Suprapubic skin (tissue), 4 donors: ENCODE measurements around the gene TCF12. TPM values are rescaled to one million over a fixed set of nuclear protein-coding genes. Genes with fewer than 3 reads are reported as not detected.

Source experiments
- DNase-seq, 2 donors: peaks; one replicate each; pipeline ENCODE4 v3.0.0-alpha.2; 2019; ENCODE audit warnings: low spot score in 2 of 2
- H3K27ac ChIP-seq: fragments of 200-600 bp; sonication (generic); one replicate; pipeline ENCODE4 v1.5.1; 2019
- H3K27me3 ChIP-seq: fragments of 200-600 bp; sonication (generic); one replicate; pipeline ENCODE4 v1.5.1; 2019
- H3K36me3 ChIP-seq: fragments of 200-600 bp; sonication (generic); one replicate; pipeline ENCODE4 v1.5.1; 2019
- H3K4me1 ChIP-seq: fragments of 200-600 bp; sonication (generic); one replicate; pipeline ENCODE4 v1.5.1; 2019
- H3K4me3 ChIP-seq: fragments of 200-600 bp; sonication (generic); one replicate; pipeline ENCODE4 v1.5.1; 2019; ENCODE audit warnings: mild to moderate bottlenecking
- H3K9me3 ChIP-seq: fragments of 200-600 bp; sonication (generic); one replicate; pipeline ENCODE4 v1.5.1; 2019
- EP300 ChIP-seq: sonication (generic); formaldehyde crosslinking; IDR thresholded peaks from one replicate; pipeline ENCODE4 v1.6.1; 2017; ENCODE audit warnings: antibody characterized with exemption
- POLR2A ChIP-seq, 2 donors: fragments of 450-650 bp; IDR thresholded peaks; one replicate each; pipeline ENCODE4 v1.6.1; 2017; ENCODE audit warnings: antibody characterized with exemption in 2 of 2, mild to moderate bottlenecking in 2 of 2, moderate library complexity in 2 of 2
- POLR2AphosphoS5 ChIP-seq, 3 donors: sonication (generic); formaldehyde crosslinking; IDR thresholded peaks; one replicate each; pipeline ENCODE4 v1.6.1; 2017; ENCODE audit warnings: antibody characterized with exemption in 3 of 3
- WGBS: methylation state at CpG from one replicate; pipeline ENCODE4 v1.1.5; 2018; 5-methylcytosine and 5-hydroxymethylcytosine counted together
- total RNA-seq, 4 donors: library from RNA; depleted of rRNA; stranded (reverse); fragments of >200 nt; gene quantifications; one replicate each; pipeline ENCODE4 v1.1.0, GENCODE V29; 2016
- TF ChIP-seq, protein P1 (sequence below), 2 donors: fragments of 200-600 bp in 1 of 2; fragments of 450-650 bp in 1 of 2; sonication (generic) in 1 of 2; IDR thresholded peaks; one replicate each; pipeline ENCODE4 v1.5.1; 2016 to 2019; ENCODE audit warnings: antibody characterized with exemption in 2 of 2, mild to moderate bottlenecking in 1 of 2, moderate library complexity in 1 of 2

Gene TCF12
- total RNA-seq, 4 donors from 2014 or later, result 91.3 to 118 (median 105) TPM

DNA sequence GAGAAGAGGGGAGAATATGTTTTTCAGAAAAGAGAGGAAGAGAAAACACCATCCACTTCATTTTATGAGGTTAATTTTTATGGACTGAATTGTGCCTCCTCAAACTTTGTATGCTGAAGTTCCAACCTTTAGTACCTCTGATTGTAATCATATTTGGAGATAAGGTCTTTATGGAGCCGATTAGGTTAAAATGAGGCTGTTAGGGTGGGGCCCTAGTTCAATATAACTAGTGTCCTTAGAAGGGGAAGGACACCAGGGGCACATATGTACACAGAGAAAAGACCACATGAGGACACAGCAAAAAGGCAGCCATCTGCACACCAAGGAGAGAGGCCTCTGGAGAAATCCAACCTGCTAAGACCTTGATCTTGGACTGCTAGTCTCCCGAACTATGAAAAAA lies 38.9 kb upstream of the TCF12 start:
- 89% methylated on average over 2 of the region's 2 CpGs for WGBS
- no peaks in the 10 kb centered on the region for H3K9me3 ChIP-seq

DNA sequence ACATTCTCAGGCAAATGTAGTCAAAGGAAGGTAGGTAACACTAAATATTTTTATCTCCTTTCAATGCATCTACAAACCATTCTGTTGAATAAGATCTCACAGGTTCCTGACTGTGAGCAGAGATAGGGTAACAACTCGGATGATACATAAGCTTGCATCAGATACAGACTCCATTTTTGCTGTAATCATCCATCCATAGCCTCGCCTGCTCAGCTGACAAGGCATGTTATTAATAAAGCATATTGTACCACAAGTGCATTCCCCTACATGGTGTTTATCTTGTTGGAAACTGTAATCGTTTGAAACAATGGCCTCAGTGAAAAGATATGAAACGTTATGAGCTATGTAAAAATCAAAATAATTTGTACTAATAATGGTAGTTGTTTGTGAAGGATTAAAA lies 35.4 kb upstream of the TCF12 start:
- no peaks in the 10 kb centered on the region for H3K27me3 ChIP-seq
- no peak overlapping the region for H3K27ac ChIP-seq
- no peaks in the 10 kb centered on the region for H3K36me3 ChIP-seq
- TF ChIP-seq POLR2AphosphoS5 (IDR thresholded peaks at IDR 0.05), result no peak
- TF ChIP-seq, protein P1, sequence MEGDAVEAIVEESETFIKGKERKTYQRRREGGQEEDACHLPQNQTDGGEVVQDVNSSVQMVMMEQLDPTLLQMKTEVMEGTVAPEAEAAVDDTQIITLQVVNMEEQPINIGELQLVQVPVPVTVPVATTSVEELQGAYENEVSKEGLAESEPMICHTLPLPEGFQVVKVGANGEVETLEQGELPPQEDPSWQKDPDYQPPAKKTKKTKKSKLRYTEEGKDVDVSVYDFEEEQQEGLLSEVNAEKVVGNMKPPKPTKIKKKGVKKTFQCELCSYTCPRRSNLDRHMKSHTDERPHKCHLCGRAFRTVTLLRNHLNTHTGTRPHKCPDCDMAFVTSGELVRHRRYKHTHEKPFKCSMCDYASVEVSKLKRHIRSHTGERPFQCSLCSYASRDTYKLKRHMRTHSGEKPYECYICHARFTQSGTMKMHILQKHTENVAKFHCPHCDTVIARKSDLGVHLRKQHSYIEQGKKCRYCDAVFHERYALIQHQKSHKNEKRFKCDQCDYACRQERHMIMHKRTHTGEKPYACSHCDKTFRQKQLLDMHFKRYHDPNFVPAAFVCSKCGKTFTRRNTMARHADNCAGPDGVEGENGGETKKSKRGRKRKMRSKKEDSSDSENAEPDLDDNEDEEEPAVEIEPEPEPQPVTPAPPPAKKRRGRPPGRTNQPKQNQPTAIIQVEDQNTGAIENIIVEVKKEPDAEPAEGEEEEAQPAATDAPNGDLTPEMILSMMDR (IDR thresholded peaks at IDR 0.05), result no peak
- no peak for TF ChIP-seq EP300
- TF ChIP-seq POLR2A (IDR thresholded peaks at IDR 0.05), result no peak
- H3K9me3 ChIP-seq, result no peaks in the 10 kb centered on the region
- no peak for DNase-seq
- H3K4me3 ChIP-seq, result no peak overlapping the region
- H3K4me1 ChIP-seq, result peaks cover 12% of the 10 kb centered on the region
- 83% methylated on average over 4 of the region's 4 CpGs for WGBS

More for the DNA sequence above, 38.9 kb upstream of the TCF12 start:
- Histone ChIP-seq H3K36me3 (no peaks in the 10 kb centered on the region), H3K27me3 (no peaks in the 10 kb centered on the region), H3K27ac (no peak overlapping the region), H3K4me1 (no peaks in the 10 kb centered on the region), H3K4me3 (no peak overlapping the region)
- TF ChIP-seq EP300 (no peak), POLR2A (IDR thresholded peaks at IDR 0.05) (no peak), POLR2AphosphoS5 (IDR thresholded peaks at IDR 0.05) (no peak)
- TF ChIP-seq, protein P1 (IDR thresholded peaks at IDR 0.05), result no peak
- no peak for DNase-seq

DNA sequence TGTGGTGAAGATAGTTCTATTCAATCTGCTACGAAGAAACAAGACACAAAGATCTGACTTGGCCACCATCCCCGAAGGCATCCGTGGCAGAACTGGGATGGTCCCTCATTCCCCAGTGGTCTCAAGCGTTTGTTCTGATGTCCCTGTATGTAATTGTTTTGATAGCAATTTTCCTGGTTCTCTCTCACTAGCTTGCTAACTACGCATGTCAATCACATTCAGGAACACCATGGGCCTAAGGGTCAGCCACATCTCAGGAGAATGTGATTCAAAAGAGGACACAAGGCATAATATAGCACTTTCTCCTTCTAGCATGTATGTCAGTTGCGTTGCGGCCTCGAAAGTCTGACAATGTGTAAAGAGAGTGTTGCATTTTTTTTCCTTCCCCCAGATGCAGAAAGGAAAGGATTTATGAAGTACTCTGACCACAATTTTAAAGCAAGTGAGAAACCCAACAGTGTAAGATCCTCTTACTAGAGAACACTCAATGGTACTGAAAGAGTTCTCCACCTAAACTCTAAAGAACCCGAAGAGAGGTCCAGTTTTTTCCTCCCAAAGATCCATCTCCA lies 32.0 kb upstream of the TCF12 start:
- Histone ChIP-seq H3K9me3 (no peaks in the 10 kb centered on the region), H3K27ac (peak overlapping the region; percentile 98), H3K4me1 (peaks cover 18% of the 10 kb centered on the region), H3K36me3 (no peaks in the 10 kb centered on the region), H3K27me3 (no peaks in the 10 kb centered on the region), H3K4me3 (peak overlapping the region; percentile 75)
- 42% methylated on average over 9 of the region's 9 CpGs for WGBS
- TF ChIP-seq, protein P1 (IDR thresholded peaks at IDR 0.05), result no peak
- TF ChIP-seq POLR2AphosphoS5 (IDR thresholded peaks at IDR 0.05), result no peak
- no peak for TF ChIP-seq POLR2A (IDR thresholded peaks at IDR 0.05)
- no peak for TF ChIP-seq EP300
- DNase-seq, result no peak

DNA sequence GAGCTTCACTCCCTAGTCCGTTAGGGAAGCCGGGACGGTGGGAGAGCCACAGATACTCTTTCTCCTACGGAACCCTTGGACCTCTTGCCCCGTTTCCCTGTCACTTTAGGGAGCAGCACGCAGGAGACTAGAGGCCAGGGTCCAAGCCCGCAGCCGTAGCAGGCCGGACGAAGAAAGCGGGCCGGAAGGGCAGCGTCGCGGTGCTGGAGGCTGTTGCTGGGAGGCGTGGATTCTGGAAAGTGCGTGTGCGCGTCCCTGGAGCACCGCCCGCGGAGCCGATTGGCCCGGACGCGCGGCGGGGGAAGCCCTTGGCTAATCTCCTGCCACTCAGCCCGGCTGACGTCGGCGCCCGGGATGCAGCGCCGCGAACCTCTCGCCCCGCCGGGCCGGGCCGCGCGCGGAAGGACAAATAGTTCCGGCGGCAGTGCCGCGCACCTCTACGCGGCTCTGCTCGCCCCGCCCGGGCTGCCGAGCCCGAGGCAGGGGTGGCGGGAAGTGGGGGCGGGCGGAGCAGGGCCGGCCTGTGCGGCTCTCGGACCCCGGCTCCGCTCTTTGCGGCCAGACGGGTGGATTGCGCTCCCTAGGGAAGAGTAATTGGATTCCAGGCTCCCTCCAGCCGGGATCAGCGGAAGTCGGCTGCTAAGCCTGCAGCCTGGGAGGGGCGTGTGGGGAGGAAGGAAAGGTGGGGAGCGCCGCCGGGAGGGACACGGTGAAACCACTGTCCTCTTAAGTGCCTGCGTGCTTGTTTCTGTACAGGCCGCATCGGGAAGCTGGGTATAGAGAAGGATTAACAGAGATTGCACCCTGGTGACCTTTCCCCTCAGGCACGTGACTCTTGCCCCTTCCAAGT lies 31.3 kb upstream of the TCF12 start:
- no peaks in the 10 kb centered on the region for H3K9me3 ChIP-seq

More for the DNA sequence above, 31.3 kb upstream of the TCF12 start:
- Histone ChIP-seq H3K4me3 (peak overlapping the region; percentile 75), H3K27me3 (no peaks in the 10 kb centered on the region), H3K27ac (peak overlapping the region; percentile 98), H3K4me1 (peaks cover 18% of the 10 kb centered on the region), H3K36me3 (no peaks in the 10 kb centered on the region)
- peak; percentile 93 to 94 for DNase-seq
- peak in 2 of 3 donors; percentile 10 to 81 for TF ChIP-seq POLR2AphosphoS5 (IDR thresholded peaks at IDR 0.05)
- peak; percentile 13 to 59 for TF ChIP-seq POLR2A (IDR thresholded peaks at IDR 0.05)
- TF ChIP-seq EP300, result no peak
- TF ChIP-seq, protein P1 (IDR thresholded peaks at IDR 0.05), result no peak
- under 1% methylated on average over 30 of the region's 78 CpGs for WGBS
